Caco-2 (cell line): ENCODE measurements around the gene MDFIC. TPM values are rescaled to one million over a fixed set of nuclear protein-coding genes. Genes with fewer than 3 reads are reported as not detected.
A peak's percentile ranks its signal among the peaks of the same experiment; 100 is the strongest.

Experiments used
- BruUV-seq: library from RNA; stranded (reverse); fragments of 400-500 nt; replicated peaks from 2 replicates; lab custom pipeline; 2021; lab: Mats Ljungman, UMichigan
- CTCF ChIA-PET: fragments of 300-600 bp; sonication (Branson Sonifier 250); formaldehyde crosslinking; loops from one replicate; lab custom pipeline; 2022; ENCODE audit warnings: antibody characterized with exemption; lab: Charles Lee
- POLR2A ChIA-PET: fragments of 300-600 bp; sonication (Branson Sonifier 250); formaldehyde crosslinking; loops from one replicate; lab custom pipeline; 2022; ENCODE audit warnings: antibody characterized with exemption; lab: Charles Lee
- DNase-seq, 2 experiments: peaks; one replicate each; pipeline versions ENCODE4 v3.0.0 to v3.0.0-alpha.2; 2020 to 2022
- H3K27me3 ChIP-seq: replicated peaks from 2 replicates; pipeline ENCODE4 v1.6.0; 2011; ENCODE audit warnings: low read length; ENCODE audit not compliant: control insufficient read depth, insufficient read depth
- H3K36me3 ChIP-seq: 2 replicates; pipeline ENCODE4 v1.5.1; 2011; ENCODE audit warnings: low read length; ENCODE audit not compliant: control insufficient read depth, insufficient read depth
- H3K4me1 ChIP-seq: fragments of 250-450 bp; sonication (Bioruptor Pico); 2 replicates; pipeline ENCODE4 v1.5.1; 2020; ENCODE audit warnings: mild to moderate bottlenecking
- H3K4me3 ChIP-seq: 2 replicates; pipeline ENCODE4 v1.5.1; 2011; ENCODE audit warnings: low read depth, mild to moderate bottlenecking, control low read depth, low read length
- H3K9me3 ChIP-seq: fragments of 250-450 bp; sonication (Bioruptor Pico); 2 replicates; pipeline ENCODE4 v1.5.1; 2020; ENCODE audit warnings: mild to moderate bottlenecking, moderate library complexity
- H3K27ac Mint-ChIP-seq: one replicate; pipeline ENCODE4 v1.8.0; 2022; ENCODE audit warnings: mixed read lengths; ENCODE audit not compliant: unreplicated experiment
- H3K27me3 Mint-ChIP-seq: one replicate; pipeline ENCODE4 v1.8.0; 2022; ENCODE audit warnings: mixed read lengths; ENCODE audit not compliant: insufficient read depth, unreplicated experiment
- H3K36me3 Mint-ChIP-seq: one replicate; pipeline ENCODE4 v1.8.0; 2022; ENCODE audit warnings: mild to moderate bottlenecking, mixed read lengths; ENCODE audit not compliant: insufficient read depth, unreplicated experiment
- H3K4me1 Mint-ChIP-seq: one replicate; pipeline ENCODE4 v1.8.0; 2022; ENCODE audit warnings: low read depth, mixed read lengths; ENCODE audit not compliant: unreplicated experiment
- H3K4me3 Mint-ChIP-seq: one replicate; pipeline ENCODE4 v1.8.0; 2022; ENCODE audit warnings: mild to moderate bottlenecking, moderate library complexity, mixed read lengths; ENCODE audit not compliant: unreplicated experiment
- H3K9me3 Mint-ChIP-seq: one replicate; pipeline ENCODE4 v1.8.0; 2022; ENCODE audit warnings: mixed read lengths; ENCODE audit not compliant: unreplicated experiment
- intact Hi-C: fragments of 100-400 bp; cut with micrococcal nuclease; formaldehyde crosslinking; loops from one replicate; pipeline ENCODE4 v1.10.0; 2022; ENCODE audit not compliant: unreplicated experiment
- total RNA-seq: library from RNA; stranded (reverse); gene quantifications from 2 replicates; pipeline ENCODE4 v1.2.3, GENCODE V29; 2022
- TF ChIP-seq, protein P1 (sequence below), 2 experiments: fragments of 200-600 bp in 1 of 2; IDR thresholded peaks; 1 replicate in 1 of 2; 2 replicates in 1 of 2; pipeline versions ENCODE4 v1.5.1 to v1.8.0; 2011 to 2022; ENCODE audit warnings: antibody characterized with exemption in 1 of 2, control low read depth in 1 of 2, inconsistent platforms in 1 of 2, low read depth in 1 of 2, low read length in 1 of 2, mild to moderate bottlenecking in 1 of 2, moderate library complexity in 1 of 2; ENCODE audit not compliant: insufficient read depth in 1 of 2, severe bottlenecking in 1 of 2, unreplicated experiment in 1 of 2

MDFIC gene
- total RNA-seq, 1 experiment from 2014 or later: 2.7 TPM

DNA sequence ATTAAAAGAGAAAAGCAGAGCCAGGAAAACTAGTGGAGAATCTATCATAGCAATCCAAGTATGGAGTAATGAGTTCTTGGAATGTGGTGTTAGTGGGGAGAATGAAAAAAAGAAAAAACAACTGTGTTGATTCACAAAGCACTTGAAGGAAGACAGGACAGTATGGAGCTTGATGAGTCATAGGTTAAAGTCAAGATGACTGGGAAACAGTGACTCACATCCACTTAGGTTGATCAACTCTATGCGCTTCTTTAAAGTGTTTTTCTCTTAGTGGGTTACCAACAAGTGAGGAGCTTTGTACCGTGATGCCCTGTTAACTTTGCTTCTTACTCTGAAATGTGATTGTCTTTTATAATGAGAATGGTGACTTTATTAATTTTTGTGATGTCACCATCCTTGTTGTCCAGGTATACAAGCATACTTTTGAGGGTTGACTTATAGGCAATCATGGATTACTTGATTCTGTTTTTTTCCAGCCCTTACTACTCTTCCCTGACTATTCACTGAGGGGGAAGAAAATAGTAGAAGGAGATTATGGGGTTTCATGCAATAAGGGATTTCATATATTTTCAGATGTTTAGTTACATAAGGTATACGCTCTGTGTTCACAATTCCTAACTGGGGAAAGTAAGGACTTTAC is 32.1 kb upstream of the MDFIC start:
- intact Hi-C loops: no loop called here
- Histone ChIP-seq H3K4me1 (peaks cover 8% of the 10 kb centered on the region), H3K36me3 (no peaks in the 10 kb centered on the region), H3K9me3 (no peaks in the 10 kb centered on the region), H3K27me3 (no peaks in the 10 kb centered on the region), H3K4me3 (no peak overlapping the region)
- H3K36me3 Mint-ChIP-seq: no peaks in the 10 kb centered on the region
- POLR2A ChIA-PET: no interaction called here
- BruUV-seq: no TSS peak
- no peak overlapping the region for H3K4me3 Mint-ChIP-seq
- DNase-seq: peak in 1 of 2 experiments; percentile 20
- peaks cover 9% of the 10 kb centered on the region for H3K4me1 Mint-ChIP-seq
- H3K27ac Mint-ChIP-seq: no peak overlapping the region
- CTCF ChIA-PET: no interaction called here
- TF ChIP-seq, protein P1, sequence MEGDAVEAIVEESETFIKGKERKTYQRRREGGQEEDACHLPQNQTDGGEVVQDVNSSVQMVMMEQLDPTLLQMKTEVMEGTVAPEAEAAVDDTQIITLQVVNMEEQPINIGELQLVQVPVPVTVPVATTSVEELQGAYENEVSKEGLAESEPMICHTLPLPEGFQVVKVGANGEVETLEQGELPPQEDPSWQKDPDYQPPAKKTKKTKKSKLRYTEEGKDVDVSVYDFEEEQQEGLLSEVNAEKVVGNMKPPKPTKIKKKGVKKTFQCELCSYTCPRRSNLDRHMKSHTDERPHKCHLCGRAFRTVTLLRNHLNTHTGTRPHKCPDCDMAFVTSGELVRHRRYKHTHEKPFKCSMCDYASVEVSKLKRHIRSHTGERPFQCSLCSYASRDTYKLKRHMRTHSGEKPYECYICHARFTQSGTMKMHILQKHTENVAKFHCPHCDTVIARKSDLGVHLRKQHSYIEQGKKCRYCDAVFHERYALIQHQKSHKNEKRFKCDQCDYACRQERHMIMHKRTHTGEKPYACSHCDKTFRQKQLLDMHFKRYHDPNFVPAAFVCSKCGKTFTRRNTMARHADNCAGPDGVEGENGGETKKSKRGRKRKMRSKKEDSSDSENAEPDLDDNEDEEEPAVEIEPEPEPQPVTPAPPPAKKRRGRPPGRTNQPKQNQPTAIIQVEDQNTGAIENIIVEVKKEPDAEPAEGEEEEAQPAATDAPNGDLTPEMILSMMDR (IDR thresholded peaks at IDR 0.05; ENCODE audit: insufficient read depth in 1 of 2, low read depth in 1 of 2, low read length in 1 of 2, severe bottlenecking in 1 of 2, unreplicated experiment in 1 of 2): no peak
- no peaks in the 10 kb centered on the region for H3K27me3 Mint-ChIP-seq
- H3K9me3 Mint-ChIP-seq: peaks cover 10% of the 10 kb centered on the region

DNA sequence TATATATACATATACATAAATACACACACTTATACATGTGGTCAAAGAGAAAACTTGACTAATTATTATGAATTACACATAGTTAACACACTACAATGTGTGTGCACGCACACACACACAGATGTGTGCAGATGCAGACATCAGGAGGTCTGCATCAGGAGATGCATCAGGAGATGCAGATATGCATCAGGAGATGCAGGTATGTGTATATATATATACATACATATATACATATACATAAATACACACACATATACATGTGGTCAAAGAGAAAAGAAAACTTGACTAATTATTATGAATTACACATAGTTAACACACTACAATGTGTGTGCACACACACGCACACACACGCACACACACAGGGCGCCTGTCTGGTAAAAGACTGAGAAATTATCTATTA is 31.3 kb upstream of the MDFIC start:
- CTCF ChIA-PET: no interaction called here
- Histone ChIP-seq H3K36me3 (no peaks in the 10 kb centered on the region), H3K4me3 (no peak overlapping the region), H3K4me1 (peaks cover 8% of the 10 kb centered on the region), H3K9me3 (no peaks in the 10 kb centered on the region), H3K27me3 (no peaks in the 10 kb centered on the region)
- Mint-ChIP-seq H3K36me3 (no peaks in the 10 kb centered on the region), H3K9me3 (peaks cover 11% of the 10 kb centered on the region), H3K27me3 (no peaks in the 10 kb centered on the region), H3K27ac (no peak overlapping the region), H3K4me3 (no peak overlapping the region), H3K4me1 (peaks cover 9% of the 10 kb centered on the region)
- no TSS peak for BruUV-seq
- intact Hi-C loops: no loop called here
- POLR2A ChIA-PET: no interaction called here
- TF ChIP-seq, protein P1 (IDR thresholded peaks at IDR 0.05; ENCODE audit: insufficient read depth in 1 of 2, low read depth in 1 of 2, low read length in 1 of 2, severe bottlenecking in 1 of 2, unreplicated experiment in 1 of 2): no peak
- no peak for DNase-seq

DNA sequence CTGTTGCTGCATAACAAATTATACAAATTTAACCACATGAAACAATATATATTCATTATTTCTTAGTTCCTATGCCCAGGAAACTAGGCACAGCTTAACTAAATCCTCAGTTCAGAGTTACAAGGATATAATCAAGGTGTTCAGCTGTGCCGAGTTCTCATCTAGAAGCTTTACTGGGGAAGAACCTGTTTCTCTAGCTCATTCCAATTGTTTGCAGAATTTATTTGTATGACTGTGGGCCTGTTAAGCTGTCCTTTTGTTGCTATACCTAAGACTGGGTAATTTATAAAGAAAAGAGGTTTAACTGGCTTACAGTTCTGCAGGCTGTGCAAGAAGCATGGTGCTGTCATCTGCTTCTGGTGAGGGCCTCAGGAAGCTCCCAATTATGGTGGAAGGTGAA is 21.8 kb upstream of the MDFIC start:
- H3K27me3 ChIP-seq: no peaks in the 10 kb centered on the region
- Mint-ChIP-seq H3K27ac (peak overlapping the region; percentile 19), H3K36me3 (no peaks in the 10 kb centered on the region), H3K4me3 (peak overlapping the region; percentile 63), H3K4me1 (peaks cover 24% of the 10 kb centered on the region), H3K9me3 (peaks cover 9% of the 10 kb centered on the region), H3K27me3 (no peaks in the 10 kb centered on the region)
- no peak overlapping the region for H3K4me3 ChIP-seq
- BruUV-seq: no TSS peak
- DNase-seq: peak in 1 of 2 experiments; percentile 7
- ChIA-PET POLR2A (no interaction called here), CTCF (interaction anchor here (0.7 to 1.2 kb wide), 2 partner anchors 35 to 826 kb away, joined by 3 to 4 read pairs; no protein-coding TSS in a partner anchor)
- H3K9me3 ChIP-seq: no peaks in the 10 kb centered on the region; the same call in 1 of the 2 replicates
- TF ChIP-seq, protein P1 (IDR thresholded peaks at IDR 0.05; ENCODE audit: insufficient read depth in 1 of 2, low read depth in 1 of 2, low read length in 1 of 2, severe bottlenecking in 1 of 2, unreplicated experiment in 1 of 2): no peak
- no peaks in the 10 kb centered on the region for H3K36me3 ChIP-seq
- intact Hi-C loops: no loop called here
- peaks cover 28% of the 10 kb centered on the region for H3K4me1 ChIP-seq
